Thyroid gland (tissue), 4 donors: Measurements from ENCODE around the gene BCL6B. TPM values are rescaled to one million over a fixed set of nuclear protein-coding genes. Genes with fewer than 3 reads are reported as not detected.

ENCODE experiments used
- DNase-seq, 2 donors: peaks; one replicate each; pipeline ENCODE4 v3.0.0-alpha.2; 2019
- H3K27ac ChIP-seq, 3 donors: fragments of 200-600 bp; sonication (generic); 1 replicate in 2 of 3; 2 replicates in 1 of 3; pipeline ENCODE4 v1.5.1; 2016 to 2019; ENCODE audit warnings: mild to moderate bottlenecking in 1 of 3, moderate library complexity in 1 of 3
- H3K27me3 ChIP-seq: fragments of 200-600 bp; sonication (generic); one replicate; pipeline ENCODE4 v1.5.1; 2019
- H3K36me3 ChIP-seq, 2 donors: fragments of 200-600 bp; sonication (generic); one replicate each; pipeline ENCODE4 v1.5.1; 2016 to 2019
- H3K4me1 ChIP-seq, 2 donors: fragments of 200-600 bp; sonication (generic); one replicate each; pipeline ENCODE4 v1.5.1; 2017 to 2019
- H3K4me3 ChIP-seq, 3 donors: fragments of 200-600 bp; sonication (generic); replicated peaks in 1 of 3; 1 replicate in 2 of 3; 2 replicates in 1 of 3; pipeline ENCODE4 v1.5.1; 2016; ENCODE audit warnings: mild to moderate bottlenecking in 1 of 3
- H3K9me3 ChIP-seq: fragments of 200-600 bp; sonication (generic); one replicate; pipeline ENCODE4 v1.5.1; 2017
- CTCF ChIP-seq, 6 experiments: fragments of 200-600 bp in 3 of 6; fragments of 450-650 bp in 3 of 6; sonication (generic) in 3 of 6; IDR thresholded peaks; one replicate each; pipeline ENCODE4 v1.5.1; 2016 to 2019; ENCODE audit warnings: antibody characterized with exemption in 6 of 6, mild to moderate bottlenecking in 2 of 6, inconsistent platforms in 1 of 6, moderate library complexity in 1 of 6
- POLR2A ChIP-seq, 2 donors: fragments of 450-650 bp; IDR thresholded peaks; one replicate each; pipeline ENCODE4 v1.6.1; 2017; ENCODE audit warnings: antibody characterized with exemption in 2 of 2, mild to moderate bottlenecking in 2 of 2, moderate library complexity in 1 of 2
- WGBS, 2 donors: methylation state at CpG; one replicate each; pipeline ENCODE4 v1.1.5; 2017; 5-methylcytosine and 5-hydroxymethylcytosine counted together
- intact Hi-C: fragments of 100-400 bp; cut with DNase I; formaldehyde crosslinking; loops from one replicate; pipeline ENCODE4 v1.15.1; 2023
- total RNA-seq, 4 donors: library from RNA; depleted of rRNA; stranded (reverse); fragments of >200 nt; gene quantifications; one replicate each; pipeline ENCODE4 v1.2.3, GENCODE V29; 2016

Gene BCL6B
- total RNA-seq, 4 donors from 2014 or later: 3.1 to 18.9 (median 7.6) TPM

- TF ChIP-seq POLR2A (IDR thresholded peaks at IDR 0.05): peak; percentile 73 to 93
- TF ChIP-seq CTCF (IDR thresholded peaks at IDR 0.05): peak in 1 of 6 experiments; percentile 16
- Histone ChIP-seq H3K27ac (peak within 1 kb of the TSS; percentile 82 to 93 (median 88)), H3K4me3 (peak within 1 kb of the TSS; percentile 53 to 65 (median 60)), H3K36me3 (no peaks in the 10 kb centered on the region), H3K27me3 (no peaks in the 10 kb centered on the region), H3K9me3 (no peaks in the 10 kb centered on the region), H3K4me1 (peaks cover 29 to 47% of the 10 kb centered on the region in 2 donors)
- intact Hi-C loops: no loop called here
- WGBS, 2 donors: 0 to 3% methylated on average over 30 to 46 of the region's 52 CpGs
- peak; percentile 99 to 100 for DNase-seq
These were observed 12.9 kb downstream of the BCL6B start, which contains the start of gene SLC16A13 for GRCh38 chr17:7035591-7036368. SLC16A13 (plus strand) TSS chr17:7036015; CDS start chr17:7036383, 368 bp downstream.

- Histone ChIP-seq H3K36me3 (no peaks in the 10 kb centered on the region), H3K27ac (peak overlapping the region; percentile 57 to 95 (median 87)), H3K27me3 (no peaks in the 10 kb centered on the region), H3K9me3 (no peaks in the 10 kb centered on the region), H3K4me1 (peaks cover 44 to 62% of the 10 kb centered on the region in 2 donors), H3K4me3 (no peak overlapping the region)
- DNase-seq: no peak
- 88 to 89% methylated on average over 17 to 18 of the region's 19 CpGs for WGBS, 2 donors
- intact Hi-C loops: no loop called here
- no peak for TF ChIP-seq CTCF (IDR thresholded peaks at IDR 0.05)
- no peak for TF ChIP-seq POLR2A (IDR thresholded peaks at IDR 0.05)
These were observed 15.4 kb downstream of the BCL6B start for GRCh38 chr17:7038025-7038862.

- no peaks in the 10 kb centered on the region for H3K9me3 ChIP-seq
- intact Hi-C loops: loop anchor here (5.0 kb wide), 1 partner anchor 257 kb away; no protein-coding TSS in a partner anchor
- WGBS, 2 donors: 92 to 93% methylated on average over 5 of the region's 5 CpGs
- H3K4me3 ChIP-seq: no peak overlapping the region
- TF ChIP-seq POLR2A (IDR thresholded peaks at IDR 0.05): no peak
- no peak for TF ChIP-seq CTCF (IDR thresholded peaks at IDR 0.05)
- no peak for DNase-seq
- peak overlapping the region; percentile 51 to 95 (median 87) for H3K27ac ChIP-seq
- H3K36me3 ChIP-seq: no peaks in the 10 kb centered on the region
- no peaks in the 10 kb centered on the region for H3K27me3 ChIP-seq
- H3K4me1 ChIP-seq: peaks cover 45 to 73% of the 10 kb centered on the region in 2 donors
These were observed 17.0 kb downstream of the BCL6B start for GRCh38 chr17:7039832-7040231.

- Histone ChIP-seq H3K27ac (peak overlapping the region; percentile 49 to 87 (median 80)), H3K36me3 (no peaks in the 10 kb centered on the region), H3K9me3 (no peaks in the 10 kb centered on the region), H3K4me3 (peak overlapping the region in 1 of 3 donors; percentile 29), H3K4me1 (peaks cover 38 to 74% of the 10 kb centered on the region in 2 donors), H3K27me3 (no peaks in the 10 kb centered on the region)
- TF ChIP-seq POLR2A (IDR thresholded peaks at IDR 0.05) (no peak), CTCF (IDR thresholded peaks at IDR 0.05) (no peak)
- 34 to 81% methylated on average over 11 to 27 of the region's 43 CpGs for WGBS, 2 donors
- peak; percentile 32 to 34 for DNase-seq
- intact Hi-C loops: loop anchor here (5.0 kb wide), 1 partner anchor 255 kb away; no protein-coding TSS in a partner anchor
These were observed 19.0 kb downstream of the BCL6B start for GRCh38 chr17:7041607-7042500.
